NCI-H2107 treated with DMSO at 0.1 percent for 48 hours (cell line): Measurements from ENCODE around the gene KLHL6.

ENCODE experiments used
- DNase-seq: peaks from one replicate; lab custom pipeline; 2025; ENCODE audit not compliant: unreplicated experiment; lab: John Stamatoyannopoulos, UW

The KLHL6 gene

DNA sequence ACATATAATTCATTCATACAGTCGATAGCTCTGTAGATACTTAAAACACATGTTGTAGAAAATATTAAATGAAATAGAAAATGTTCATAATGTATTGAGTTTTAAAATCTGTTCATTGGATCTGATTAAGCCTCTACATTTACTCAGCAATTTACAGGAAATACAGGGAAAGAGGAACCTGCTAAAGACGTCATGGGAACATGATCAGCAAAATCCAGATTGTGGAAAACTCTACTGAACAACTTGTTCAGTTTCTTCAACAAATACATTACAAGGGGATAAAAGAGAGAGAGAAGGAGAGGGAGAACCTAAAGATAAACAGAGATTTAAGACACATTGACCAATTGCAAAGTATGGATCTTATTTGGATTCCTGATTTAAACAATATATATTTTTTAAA lies 46.7 kb downstream of the KLHL6 start:
- DNase-seq: no peak

DNA sequence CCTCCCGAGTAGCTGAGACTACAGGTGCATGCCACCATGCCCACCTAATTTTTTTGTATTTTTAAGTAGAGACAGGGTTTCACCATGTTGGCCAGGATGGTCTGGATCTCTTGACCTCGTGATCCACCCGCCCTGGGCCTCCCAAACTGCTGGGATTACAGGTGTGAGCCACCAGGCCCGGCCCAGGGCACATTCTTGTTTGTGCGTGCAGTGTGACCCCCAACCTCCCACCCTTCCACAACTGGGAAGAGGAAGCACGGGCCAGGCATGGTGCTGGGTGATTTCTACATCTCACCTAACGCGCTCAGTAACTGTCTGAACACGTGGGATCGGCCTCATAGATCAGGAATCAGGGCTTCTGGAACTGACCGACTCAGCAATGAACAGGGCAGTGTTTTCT lies 48.0 kb downstream of the KLHL6 start:
- no peak for DNase-seq

DNA sequence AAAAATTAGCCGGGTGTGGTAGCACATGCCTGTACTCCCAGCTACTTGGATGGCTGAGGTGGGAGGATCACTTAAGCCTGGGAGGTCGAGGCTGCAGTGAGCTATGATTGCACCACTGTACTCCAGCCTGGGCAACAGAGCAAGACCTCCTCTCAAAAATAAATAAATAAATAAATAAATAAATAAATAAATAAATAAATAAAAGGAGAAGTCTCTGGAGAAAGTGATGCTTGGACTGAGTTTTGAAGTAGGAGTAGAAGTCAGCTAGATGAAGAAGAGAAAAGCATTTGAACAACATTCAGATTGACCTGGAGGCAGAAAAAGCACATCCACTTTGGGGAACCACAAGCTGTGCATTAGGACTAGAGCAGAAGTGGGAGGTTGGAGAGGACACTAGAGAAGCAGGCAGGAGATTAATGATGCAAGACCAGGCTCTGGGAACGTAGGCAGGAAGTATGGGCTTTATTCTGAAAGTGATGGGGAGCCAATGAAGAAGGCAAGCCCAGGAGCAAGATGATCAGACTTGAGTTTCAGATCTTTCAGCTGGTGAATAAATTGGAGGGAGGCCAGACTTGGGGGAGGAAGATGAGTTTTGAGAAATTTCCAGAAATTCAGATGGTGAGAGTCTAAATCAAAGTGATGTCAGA lies 48.7 kb downstream of the KLHL6 start:
- peak; percentile 69 for DNase-seq

GRCh38 chr3:183504597-183504996 lies 50.9 kb downstream of the KLHL6 start:
- no peak for DNase-seq

DNA sequence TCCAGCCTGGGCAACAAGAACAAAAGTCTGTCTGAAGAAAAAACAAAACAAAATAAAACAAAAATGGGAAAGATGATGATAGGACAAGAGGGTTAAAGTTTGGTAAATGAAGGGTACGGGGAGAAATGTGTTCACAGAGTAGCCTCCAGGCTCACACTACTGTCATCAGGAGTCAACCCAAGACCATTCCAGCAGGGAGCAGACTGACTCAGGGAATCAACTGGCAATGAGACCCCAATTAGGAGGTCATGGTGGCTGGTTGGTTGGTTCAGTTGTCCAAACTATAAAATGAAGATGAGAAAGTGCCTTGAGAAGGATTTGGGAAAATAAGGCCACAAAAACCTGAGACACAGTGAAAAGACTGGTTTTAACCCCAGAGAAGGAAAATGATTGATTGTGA lies 51.8 kb downstream of the KLHL6 start:
- DNase-seq: no peak

DNA sequence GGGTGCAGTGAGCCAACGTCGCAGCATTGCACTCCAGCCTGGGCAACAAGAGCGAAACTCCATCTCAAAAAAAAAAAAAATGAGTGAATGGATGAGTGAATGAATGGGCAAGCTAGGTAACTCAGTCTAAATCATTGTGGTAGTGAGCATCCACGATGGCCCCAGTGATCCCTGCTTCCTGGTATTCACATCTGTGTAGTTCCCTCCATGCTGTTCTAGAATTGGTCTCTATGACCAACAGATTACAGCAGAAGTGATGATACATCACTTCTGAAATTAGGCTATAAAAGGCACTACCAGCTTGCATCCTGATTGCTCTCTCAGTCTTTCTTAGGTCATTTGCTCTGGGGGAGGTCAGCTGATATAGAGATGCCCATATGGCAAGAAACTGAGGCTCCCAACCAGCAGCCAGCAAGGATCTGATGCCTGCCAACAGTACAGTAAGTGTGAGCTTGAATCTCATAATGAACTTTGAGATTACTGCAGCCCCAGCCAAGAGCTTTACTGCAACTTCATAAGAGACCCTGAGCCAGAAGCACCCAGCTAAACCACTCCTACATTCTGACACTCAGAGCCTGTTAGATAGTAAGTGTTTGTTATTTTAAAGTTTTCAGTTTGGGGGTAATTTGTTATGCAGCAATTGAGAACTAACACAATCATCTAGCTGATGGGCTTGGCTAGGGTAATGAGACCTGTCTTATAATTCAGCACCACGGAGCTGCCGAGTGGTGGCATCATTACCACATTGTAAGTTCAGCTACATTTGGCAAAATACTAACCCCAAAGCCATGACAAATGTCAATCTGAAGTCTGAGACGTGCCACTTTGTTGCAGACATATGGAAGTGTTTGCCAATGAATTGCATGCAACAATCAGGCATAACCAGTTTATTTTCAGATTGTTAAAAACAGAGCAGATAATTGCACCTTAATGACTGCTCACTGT lies 53.0 kb downstream of the KLHL6 start:
- no peak for DNase-seq

DNA sequence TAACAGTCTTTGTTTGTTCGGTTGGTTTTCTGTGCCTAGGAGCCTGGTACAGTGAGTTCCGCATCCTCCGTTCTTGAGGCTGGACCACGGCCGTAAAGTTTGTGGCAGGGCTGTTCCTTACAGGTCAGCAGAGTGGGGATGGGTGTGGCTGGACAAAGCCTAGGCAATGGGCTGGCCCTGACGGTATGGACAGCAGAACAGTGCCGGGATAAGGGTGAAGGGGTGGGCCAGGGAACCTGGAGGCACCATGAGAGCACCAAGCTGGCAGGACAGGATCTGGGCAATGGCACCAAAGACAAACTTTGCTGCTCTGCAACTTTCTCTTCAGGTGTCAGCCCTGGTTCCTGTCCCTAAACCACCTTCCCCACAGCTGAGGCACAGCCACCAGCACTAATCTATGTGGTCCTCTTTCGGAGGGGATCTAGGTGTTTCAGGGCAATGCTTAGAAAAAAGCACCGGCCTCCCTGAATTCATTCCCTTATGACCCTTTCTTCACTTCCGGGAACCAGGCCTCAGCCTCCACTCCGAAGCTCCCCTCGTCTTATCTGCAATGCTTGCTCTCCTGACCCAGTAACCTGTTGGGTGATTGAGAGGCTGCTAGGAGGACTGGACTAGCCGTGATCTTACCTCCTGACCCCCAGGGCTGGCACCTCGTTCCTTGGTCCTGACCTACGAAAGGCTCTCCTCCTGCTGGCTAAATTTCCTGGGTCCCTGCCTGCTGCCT lies 54.4 kb downstream of the KLHL6 start:
- DNase-seq: no peak

DNA sequence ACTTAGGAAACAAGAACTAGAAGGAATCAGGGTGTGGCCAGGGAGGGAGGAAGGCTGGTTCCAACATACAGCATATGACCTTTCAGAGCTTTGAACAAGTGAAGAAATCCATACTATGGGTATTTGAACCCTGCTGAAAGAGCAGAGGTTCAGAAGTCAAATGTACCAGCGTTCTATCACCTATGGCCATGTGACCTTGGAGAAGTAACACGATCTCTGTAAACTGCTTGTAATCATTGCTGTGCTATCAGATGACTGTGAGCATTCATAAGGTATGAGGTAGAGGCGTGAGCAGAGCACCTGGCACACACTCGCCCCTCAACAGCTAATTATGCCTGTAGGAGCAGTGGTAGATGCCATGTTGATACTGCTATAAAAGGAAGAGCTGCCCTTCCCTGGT lies 55.2 kb downstream of the KLHL6 start:
- DNase-seq: peak; percentile 96

DNA sequence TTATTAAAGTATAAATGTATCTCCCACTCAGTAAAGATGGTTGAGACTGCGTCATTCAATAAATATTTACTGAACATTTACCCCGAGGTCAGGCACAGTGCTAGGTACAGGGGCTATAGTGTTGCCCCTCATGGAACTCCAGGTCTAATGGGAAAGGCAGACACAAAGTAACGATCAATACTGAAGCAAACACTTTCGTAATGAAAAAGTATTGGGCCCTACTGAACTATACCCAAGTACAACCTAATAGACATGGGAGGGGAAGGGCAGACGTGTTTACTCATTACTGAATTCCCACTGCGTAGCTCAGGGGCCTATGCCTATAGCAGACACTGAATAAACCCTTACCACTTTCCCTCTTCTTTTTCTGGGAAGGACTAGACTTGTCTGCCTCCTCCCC lies 56.9 kb downstream of the KLHL6 start:
- DNase-seq: no peak

DNA sequence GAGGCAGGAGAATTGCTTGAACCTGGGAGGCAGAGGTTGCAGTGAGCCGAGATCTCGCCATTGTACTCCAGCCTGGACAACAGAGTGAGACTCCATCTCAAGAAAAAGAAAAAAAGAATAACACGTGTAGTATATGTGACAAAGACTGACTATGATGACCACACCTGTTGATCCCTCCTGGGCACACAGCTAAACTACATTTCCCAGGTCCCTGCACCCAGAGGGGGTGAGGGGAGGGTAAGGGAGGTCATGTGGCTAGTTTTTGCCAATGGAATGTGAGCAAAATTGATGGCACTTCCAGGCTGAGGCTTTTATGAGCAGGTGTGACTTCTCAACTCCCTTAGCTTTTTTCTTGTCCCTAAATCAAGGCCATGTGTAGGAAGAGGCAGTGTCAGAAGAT lies 58.2 kb downstream of the KLHL6 start:
- no peak for DNase-seq

DNA sequence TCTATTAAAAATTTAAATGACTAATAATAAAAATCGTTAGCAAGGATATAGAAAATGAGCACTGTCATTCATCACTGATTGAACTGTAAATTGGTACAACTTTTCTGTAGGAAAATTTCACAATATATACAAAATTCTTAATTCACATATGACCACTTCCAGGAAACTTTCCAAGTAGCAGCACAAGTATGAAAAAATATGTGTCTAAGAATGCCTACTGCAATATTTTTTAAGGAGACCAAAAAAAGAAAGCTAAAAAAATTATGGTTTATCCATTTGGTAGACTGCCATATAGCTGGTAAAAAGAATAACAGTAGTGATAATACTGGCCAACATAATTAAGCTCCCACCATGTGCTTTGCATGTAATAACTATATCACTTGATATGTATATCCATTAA lies 59.2 kb downstream of the KLHL6 start:
- no peak for DNase-seq

DNA sequence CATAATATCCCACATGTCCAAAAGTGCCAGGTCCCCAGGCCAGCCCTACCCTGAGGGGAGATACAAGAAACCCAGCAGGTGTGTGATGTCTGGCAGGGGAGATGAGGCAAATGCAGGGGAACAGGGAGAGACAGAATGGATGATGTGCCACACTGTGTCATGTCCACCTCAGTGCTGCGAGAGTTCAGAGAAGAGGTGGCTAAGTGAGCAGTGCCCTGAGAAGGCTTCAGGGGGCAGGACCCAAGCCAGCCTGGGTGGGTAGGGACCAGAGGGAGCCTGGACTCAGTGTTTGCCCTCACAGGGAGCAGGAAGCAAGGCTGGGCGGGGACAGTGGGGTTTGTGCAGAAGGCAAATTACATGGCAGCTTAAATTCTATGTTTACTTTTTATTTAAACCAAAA lies 61.2 kb downstream of the KLHL6 start:
- DNase-seq: no peak

GRCh38 chr3:183493296-183494045 lies 62.0 kb downstream of the KLHL6 start:
- DNase-seq: no peak

GRCh38 chr3:183492849-183493179 lies 62.7 kb downstream of the KLHL6 start:
- DNase-seq: no peak

GRCh38 chr3:183491923-183492848 lies 63.3 kb downstream of the KLHL6 start:
- DNase-seq: no peak

DNA sequence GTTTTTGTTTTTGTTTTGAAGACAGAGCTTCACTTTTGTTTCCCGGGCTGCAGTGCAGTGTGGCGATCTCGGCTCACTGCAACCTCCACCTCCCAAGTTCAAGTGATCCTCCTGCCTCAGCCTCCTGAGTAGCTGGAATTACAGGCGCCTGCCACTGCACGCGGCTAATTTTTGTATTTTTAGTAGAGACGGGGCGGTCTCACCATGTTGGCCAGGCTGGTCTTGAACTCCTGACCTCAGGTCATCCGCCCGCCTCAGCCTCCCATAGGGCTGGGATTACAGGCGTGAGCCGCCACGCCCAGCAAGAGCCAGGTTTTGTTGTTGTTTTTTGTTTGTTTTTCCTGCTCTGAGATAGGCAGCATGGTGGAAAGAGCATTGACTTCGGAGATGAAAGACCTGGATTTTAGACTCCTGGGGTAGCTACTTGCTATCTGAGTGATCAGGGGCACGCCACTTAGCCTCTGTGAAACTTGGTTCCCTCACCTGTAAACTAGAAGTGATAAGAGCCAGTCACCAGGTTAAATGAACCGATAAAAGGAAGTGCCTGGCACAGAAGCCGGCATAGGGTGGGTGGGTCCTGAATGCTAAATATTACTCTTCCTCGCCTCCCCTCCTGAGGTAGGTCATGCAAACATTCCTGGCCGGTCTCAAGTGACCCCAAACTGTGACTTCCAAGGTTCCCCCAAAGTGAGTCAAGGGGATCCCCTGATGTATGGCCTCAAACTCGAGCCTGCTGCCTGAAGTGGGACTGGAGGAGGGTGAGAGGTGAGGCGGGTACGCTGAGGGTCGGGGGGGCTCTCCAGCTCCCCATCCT lies 64.2 kb downstream of the KLHL6 start:
- DNase-seq: no peak

DNA sequence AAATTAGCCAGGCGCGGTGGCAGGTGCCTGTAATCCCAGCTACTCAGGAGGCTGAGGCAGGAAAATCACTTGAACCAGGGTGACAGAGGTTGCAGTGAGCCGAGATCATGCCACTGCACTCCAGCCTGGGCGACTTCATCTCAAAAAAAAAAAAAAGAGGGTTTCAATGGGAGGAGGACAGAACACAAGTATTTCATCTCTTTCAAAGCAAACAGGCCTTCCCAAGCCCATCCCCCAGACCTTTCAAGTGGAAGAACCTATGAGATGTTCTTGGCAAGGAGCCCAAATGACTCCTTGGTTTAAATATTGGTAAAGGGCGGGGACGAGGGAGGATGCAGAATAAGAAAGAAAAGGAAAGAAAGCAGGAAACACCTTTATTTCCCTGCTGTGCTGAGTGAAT lies 64.9 kb downstream of the KLHL6 start:
- peak; percentile 65 for DNase-seq

- DNase-seq: peak; percentile 73
Measured at GRCh38 chr3:183490211-183490601, 65.3 kb downstream of the KLHL6 start.

DNA sequence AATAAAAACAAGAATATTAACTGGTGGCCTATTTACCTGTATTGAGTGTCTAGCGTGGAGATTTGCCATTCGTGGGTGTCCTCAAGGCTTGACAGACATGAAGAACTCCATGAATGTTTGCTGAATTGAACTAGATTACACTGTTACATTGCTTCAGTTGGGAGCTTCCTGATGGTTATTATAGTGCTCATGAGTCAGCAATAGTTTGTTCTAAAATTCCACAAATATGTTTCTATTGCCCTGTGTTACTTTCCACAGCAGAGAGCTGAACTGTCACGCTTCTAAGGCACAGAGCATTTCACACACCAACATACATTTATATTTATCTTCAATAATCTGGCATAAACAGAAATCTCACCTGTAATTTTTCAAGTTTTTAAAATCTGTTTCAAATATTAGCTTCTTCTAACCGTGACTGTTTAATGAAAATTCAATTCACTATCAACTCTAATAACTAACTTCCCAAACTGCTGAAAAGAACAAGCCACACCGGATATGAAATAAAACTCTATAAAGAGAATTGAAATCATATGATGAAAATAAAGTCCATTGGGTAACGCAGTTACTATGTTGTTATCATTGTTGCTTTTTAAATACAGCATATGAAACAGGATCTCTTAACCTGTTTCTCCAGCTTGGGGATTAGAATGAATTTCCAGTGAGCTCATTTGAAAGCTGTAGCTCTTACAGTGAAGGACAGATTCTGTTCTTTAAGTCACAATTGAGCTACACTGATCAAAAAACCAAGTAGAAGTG lies 65.9 kb downstream of the KLHL6 start:
- peak; percentile 73 for DNase-seq
